Astrocyte (in vitro differentiated cells and primary cell): ENCODE data around the gene MACO1. TPM values are rescaled to one million over a fixed set of nuclear protein-coding genes. Genes with fewer than 3 reads are reported as not detected.

Source experiments
- total RNA-seq: library from RNA; stranded (reverse); gene quantifications from 2 replicates; pipeline ENCODE4 v1.2.1, GENCODE V29; 2021

Gene MACO1
- total RNA-seq, 1 donor from 2014 or later = 31.8 TPM

Other genes with a start within 250 kb of the MACO1 start
- gene SYF2, start 198.4 kb upstream of the MACO1 start, total RNA-seq = 28.5 and 29.1 TPM in 2 replicates
- 78.0 and 88.3 TPM in 2 replicates for gene RSRP1, start 183.4 kb upstream of the MACO1 start, total RNA-seq
- not detected in 2 replicates for gene RHD, start 158.4 kb upstream of the MACO1 start, total RNA-seq
- 175 and 189 TPM in 2 replicates for gene TMEM50A, start 92.6 kb upstream of the MACO1 start, total RNA-seq
- 0.75 and 1.4 TPM in 2 replicates for gene RHCE, start 10.1 kb upstream of the MACO1 start, total RNA-seq
- gene LDLRAP1, start 112.7 kb downstream of the MACO1 start, total RNA-seq = 7.9 and 8.0 TPM in 2 replicates
- gene MAN1C1, start 185.9 kb downstream of the MACO1 start, total RNA-seq = 0.86 and 1.6 TPM in 2 replicates